Lower leg skin (tissue), 4 donors: ENCODE data around the gene TAF1C. TPM values are rescaled to one million over a fixed set of nuclear protein-coding genes. Genes with fewer than 3 reads are reported as not detected.
A peak's percentile ranks its signal among the peaks of the same experiment; 100 is the strongest.

Experiments used
- DNase-seq, 2 donors: peaks; one replicate each; pipeline ENCODE4 v3.0.0-alpha.2; 2019; ENCODE audit warnings: low spot score in 2 of 2
- H3K4me3 ChIP-seq: fragments of 200-600 bp; sonication (generic); 2 replicates; pipeline ENCODE4 v1.5.1; 2017; ENCODE audit warnings: mild to moderate bottlenecking, low read depth; ENCODE audit not compliant: poor library complexity, severe bottlenecking
- POLR2A ChIP-seq, 2 donors: fragments of 450-650 bp; IDR thresholded peaks; one replicate each; pipeline ENCODE4 v1.6.1; 2016 to 2017; ENCODE audit warnings: antibody characterized with exemption in 2 of 2, mild to moderate bottlenecking in 1 of 2, moderate library complexity in 1 of 2
- WGBS, 2 donors: methylation state at CpG; one replicate each; pipeline ENCODE4 v1.1.5; 2018; 5-methylcytosine and 5-hydroxymethylcytosine counted together
- intact Hi-C: fragments of 100-400 bp; cut with DNase I; formaldehyde crosslinking; loops from one replicate; pipeline ENCODE4 v1.15.0; 2023; ENCODE audit warnings: low total_unique reads
- total RNA-seq, 4 donors: library from RNA; depleted of rRNA; stranded (reverse); fragments of >200 nt; gene quantifications; one replicate each; pipeline ENCODE4 v1.1.0, GENCODE V29; 2016
- TF ChIP-seq, protein P1 (sequence below), 3 donors: fragments of 450-650 bp; IDR thresholded peaks; one replicate each; pipeline ENCODE4 v1.5.1; 2016; ENCODE audit warnings: antibody characterized with exemption in 3 of 3, mild to moderate bottlenecking in 3 of 3, moderate library complexity in 2 of 3

Gene TAF1C, protein sequence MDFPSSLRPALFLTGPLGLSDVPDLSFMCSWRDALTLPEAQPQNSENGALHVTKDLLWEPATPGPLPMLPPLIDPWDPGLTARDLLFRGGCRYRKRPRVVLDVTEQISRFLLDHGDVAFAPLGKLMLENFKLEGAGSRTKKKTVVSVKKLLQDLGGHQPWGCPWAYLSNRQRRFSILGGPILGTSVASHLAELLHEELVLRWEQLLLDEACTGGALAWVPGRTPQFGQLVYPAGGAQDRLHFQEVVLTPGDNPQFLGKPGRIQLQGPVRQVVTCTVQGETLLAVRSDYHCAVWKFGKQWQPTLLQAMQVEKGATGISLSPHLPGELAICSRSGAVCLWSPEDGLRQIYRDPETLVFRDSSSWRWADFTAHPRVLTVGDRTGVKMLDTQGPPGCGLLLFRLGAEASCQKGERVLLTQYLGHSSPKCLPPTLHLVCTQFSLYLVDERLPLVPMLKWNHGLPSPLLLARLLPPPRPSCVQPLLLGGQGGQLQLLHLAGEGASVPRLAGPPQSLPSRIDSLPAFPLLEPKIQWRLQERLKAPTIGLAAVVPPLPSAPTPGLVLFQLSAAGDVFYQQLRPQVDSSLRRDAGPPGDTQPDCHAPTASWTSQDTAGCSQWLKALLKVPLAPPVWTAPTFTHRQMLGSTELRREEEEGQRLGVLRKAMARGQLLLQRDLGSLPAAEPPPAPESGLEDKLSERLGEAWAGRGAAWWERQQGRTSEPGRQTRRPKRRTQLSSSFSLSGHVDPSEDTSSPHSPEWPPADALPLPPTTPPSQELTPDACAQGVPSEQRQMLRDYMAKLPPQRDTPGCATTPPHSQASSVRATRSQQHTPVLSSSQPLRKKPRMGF
- 10 to 100 TPM; 35.8 to 41.8 (median 36.5) TPM for total RNA-seq

DNA sequence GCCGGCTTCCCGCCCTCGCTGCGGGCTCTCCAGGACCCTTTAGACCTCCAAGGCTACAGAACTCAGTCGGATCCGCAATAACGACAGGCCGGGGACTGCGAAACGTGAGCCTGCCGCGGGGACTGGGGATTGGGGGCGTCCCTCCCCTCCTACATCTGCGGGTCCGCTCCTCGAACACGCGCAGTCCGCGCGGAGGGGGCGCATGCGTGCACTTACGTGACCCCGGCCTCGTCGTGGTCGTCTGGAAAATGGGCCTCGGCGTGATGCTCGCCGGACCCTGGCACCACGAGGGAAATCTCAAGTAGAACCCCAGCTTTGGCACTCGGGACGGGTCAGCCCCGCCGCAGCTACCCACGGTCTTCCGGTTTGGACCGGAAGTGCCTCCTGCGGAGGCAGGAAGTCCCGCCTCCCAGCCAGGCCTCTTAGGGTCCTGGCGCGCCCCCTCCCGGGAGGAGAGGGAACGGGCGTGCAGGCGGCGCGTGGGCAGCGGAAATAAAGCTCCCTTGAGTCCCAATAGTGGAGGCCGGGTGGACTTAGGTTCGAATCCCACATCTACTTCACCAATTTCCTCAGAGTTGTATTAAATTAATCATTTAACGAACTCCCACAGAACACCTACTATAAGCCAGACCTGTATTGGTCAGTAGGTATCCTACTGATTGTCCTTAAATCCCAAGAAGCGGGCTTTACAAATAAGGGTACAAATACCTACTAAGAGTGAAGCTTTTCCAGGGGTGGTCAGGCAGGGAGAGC is at the start of gene TAF1C:
TAF1C (minus strand) TSS at position 373 of the 753 bp plus-strand sequence. CDS start 2,069 bp downstream, outside the sequence.
- TF ChIP-seq, protein P1, sequence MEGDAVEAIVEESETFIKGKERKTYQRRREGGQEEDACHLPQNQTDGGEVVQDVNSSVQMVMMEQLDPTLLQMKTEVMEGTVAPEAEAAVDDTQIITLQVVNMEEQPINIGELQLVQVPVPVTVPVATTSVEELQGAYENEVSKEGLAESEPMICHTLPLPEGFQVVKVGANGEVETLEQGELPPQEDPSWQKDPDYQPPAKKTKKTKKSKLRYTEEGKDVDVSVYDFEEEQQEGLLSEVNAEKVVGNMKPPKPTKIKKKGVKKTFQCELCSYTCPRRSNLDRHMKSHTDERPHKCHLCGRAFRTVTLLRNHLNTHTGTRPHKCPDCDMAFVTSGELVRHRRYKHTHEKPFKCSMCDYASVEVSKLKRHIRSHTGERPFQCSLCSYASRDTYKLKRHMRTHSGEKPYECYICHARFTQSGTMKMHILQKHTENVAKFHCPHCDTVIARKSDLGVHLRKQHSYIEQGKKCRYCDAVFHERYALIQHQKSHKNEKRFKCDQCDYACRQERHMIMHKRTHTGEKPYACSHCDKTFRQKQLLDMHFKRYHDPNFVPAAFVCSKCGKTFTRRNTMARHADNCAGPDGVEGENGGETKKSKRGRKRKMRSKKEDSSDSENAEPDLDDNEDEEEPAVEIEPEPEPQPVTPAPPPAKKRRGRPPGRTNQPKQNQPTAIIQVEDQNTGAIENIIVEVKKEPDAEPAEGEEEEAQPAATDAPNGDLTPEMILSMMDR (IDR thresholded peaks at IDR 0.05) = peak in 1 of 3 donors; percentile 70
- TF ChIP-seq POLR2A (IDR thresholded peaks at IDR 0.05) = no peak
- DNase-seq = peak; percentile 90 to 98
- peak within 1 kb of the TSS; percentile 93 for H3K4me3 ChIP-seq
- intact Hi-C loops = loop anchor here (10.0 kb wide), 1 partner anchor 362 kb away; no protein-coding TSS in a partner anchor
- WGBS, 2 donors = 2 to 3% methylated on average over 34 to 55 of the region's 55 CpGs

DNA sequence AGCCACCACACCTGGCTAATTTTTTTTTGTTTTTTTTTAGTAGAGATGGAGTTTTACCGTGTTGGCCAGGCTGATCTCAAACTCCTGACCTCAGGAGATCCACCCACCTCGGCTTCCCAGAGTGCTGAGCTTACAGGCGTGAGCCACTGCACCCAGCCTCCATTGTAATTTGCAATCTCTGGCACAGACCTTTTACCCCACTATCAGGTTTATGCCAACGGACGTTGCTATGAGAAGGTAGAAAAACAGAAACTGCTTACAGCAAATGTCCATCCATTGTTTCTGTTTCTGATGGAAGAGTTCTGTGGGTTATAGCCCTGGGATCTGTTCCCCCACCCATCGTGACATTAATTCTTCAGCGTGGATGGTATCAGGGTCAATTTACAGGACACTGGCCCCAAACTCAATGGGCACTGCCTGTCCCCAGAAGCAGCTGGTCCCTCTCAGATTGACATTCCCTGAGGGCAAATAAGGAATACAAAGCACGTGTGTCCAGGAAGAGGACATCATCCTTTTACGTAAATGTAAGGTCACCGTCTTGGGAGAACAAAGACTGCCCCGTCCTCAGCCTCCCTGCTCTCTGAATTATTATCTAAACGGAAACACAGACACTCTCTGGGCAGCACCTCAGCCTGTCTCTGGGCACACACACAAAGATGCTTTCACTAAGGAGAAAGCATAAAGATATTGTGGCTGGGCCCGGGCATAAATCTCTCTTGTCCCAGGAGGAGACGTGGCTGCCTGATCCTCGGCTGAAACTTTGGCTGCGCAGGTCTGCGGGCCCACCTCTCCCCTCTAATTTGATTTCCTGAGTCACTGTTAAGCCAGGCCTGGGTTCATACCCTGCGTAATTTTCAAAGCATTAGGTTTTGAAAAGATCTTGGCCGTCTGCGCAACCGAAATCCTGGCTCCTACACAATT is 47.7 kb upstream of the TAF1C start:
- intact Hi-C loops = no loop called here
- no peak for DNase-seq
- no peak overlapping the region for H3K4me3 ChIP-seq
- 61 to 62% methylated on average over 21 of the region's 21 CpGs for WGBS, 2 donors
- TF ChIP-seq POLR2A (IDR thresholded peaks at IDR 0.05) = no peak
- TF ChIP-seq, protein P1 (IDR thresholded peaks at IDR 0.05) = no peak

DNA sequence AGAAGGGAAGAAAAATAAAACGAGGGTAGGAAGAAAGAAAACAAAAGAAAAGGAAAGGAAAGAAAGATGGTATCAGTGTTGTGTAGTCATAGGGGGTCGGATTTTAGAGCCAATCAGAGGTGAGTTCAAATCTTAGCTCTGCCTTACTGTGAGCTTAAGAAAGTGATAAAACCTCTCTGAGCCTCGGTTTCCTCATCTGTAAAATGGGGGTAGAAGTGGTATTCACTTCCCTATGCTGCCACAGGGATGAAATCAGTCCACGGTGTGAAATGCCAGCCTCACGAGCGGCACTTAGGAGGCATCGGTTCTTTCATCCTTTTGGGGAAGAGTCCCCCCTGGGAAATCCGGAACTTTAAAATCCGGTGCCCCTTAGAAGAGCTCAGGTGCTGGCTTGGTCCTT is 46.9 kb upstream of the TAF1C start:
- TF ChIP-seq, protein P1 (IDR thresholded peaks at IDR 0.05) = no peak
- no peak for TF ChIP-seq POLR2A (IDR thresholded peaks at IDR 0.05)
- H3K4me3 ChIP-seq = no peak overlapping the region
- intact Hi-C loops = no loop called here
- DNase-seq = no peak
- 77 to 84% methylated on average over 9 of the region's 9 CpGs for WGBS, 2 donors

DNA sequence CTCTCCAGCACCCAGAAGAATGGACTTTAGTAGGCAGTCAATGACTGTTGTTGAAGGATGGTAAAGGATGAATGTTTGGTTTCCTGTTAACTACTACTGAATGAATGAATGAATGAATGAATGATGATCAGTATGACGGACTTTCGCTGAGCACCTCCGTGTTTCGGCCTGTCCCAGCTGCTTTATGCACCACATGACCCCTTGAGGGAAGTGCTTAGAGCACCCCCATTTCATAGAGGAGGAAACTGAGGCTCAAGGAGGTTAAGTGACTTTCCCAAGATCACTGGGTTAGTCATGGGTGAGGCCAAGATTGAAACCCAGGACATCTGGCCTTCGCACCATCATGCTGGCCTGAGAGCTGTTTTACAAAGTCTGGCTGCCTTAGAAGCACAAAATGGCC is 46.1 kb upstream of the TAF1C start:
- WGBS, 2 donors = 85 to 95% methylated on average over 5 of the region's 5 CpGs
- no peak overlapping the region for H3K4me3 ChIP-seq
- no peak for DNase-seq
- intact Hi-C loops = no loop called here
- TF ChIP-seq, protein P1 (IDR thresholded peaks at IDR 0.05) = no peak
- no peak for TF ChIP-seq POLR2A (IDR thresholded peaks at IDR 0.05)

DNA sequence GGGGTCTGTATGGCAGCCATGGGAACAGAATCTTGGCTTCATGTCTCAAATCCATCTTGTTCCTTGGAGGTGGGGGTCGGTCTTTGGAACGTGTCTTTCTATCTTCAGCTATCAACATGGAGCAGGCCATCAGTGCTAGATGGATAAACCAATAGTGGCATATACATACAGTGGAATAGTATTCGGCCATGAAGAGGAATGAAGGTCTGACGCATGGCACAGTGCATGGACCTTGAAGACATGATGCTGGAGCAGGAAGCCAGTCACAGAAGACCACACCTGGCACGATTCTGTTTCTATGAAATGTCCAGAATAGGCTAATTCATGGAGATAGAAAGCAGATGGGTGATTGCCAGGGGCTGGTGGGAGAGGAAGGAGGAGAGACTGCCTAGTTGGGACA is 45.2 kb upstream of the TAF1C start:
- no peak for DNase-seq
- intact Hi-C loops = no loop called here
- 89 to 91% methylated on average over 5 of the region's 5 CpGs for WGBS, 2 donors
- no peak overlapping the region for H3K4me3 ChIP-seq
- TF ChIP-seq, protein P1 (IDR thresholded peaks at IDR 0.05) = no peak
- TF ChIP-seq POLR2A (IDR thresholded peaks at IDR 0.05) = no peak
